IMR-90 (cell line): ENCODE measurements around the gene FOXI1. TPM values are rescaled to one million over a fixed set of nuclear protein-coding genes. Genes with fewer than 3 reads are reported as not detected.

Experiments
- ATAC-seq: fragments of 200-7000 bp; cut with Tn5 transposase; 2 replicates; pipeline ENCODE4 v1.9.1; 2020; ENCODE audit warnings: low read depth, mild to moderate bottlenecking, moderate library complexity
- BruUV-seq: library from RNA; stranded (reverse); fragments of 400-500 nt; replicated peaks from 2 replicates; lab custom pipeline; 2021; lab: Mats Ljungman, UMichigan
- CTCF ChIA-PET: fragments of 300-600 bp; formaldehyde crosslinking; extraction: SDS; loops from one replicate; lab custom pipeline; 2021; ENCODE audit warnings: antibody characterized with exemption; lab: Yijun Ruan, JAX
- POLR2A ChIA-PET: fragments of 300-600 bp; sonication (Branson Sonifier 250); formaldehyde crosslinking; loops from one replicate; lab custom pipeline; 2022; ENCODE audit warnings: antibody characterized with exemption; ENCODE audit not compliant: unreplicated experiment; lab: Charles Lee
- DNase-seq: peaks from one replicate; pipeline ENCODE4 v3.0.0; 2013
- H2AFZ ChIP-seq: replicated peaks from 2 replicates; pipeline ENCODE3; 2013; ENCODE audit warnings: low read length, mild to moderate bottlenecking; ENCODE audit not compliant: poor library complexity
- H2AK5ac ChIP-seq: 2 replicates; pipeline ENCODE4 v1.6.1; 2013; ENCODE audit warnings: low read depth, low read length, inconsistent platforms
- H2AK9ac ChIP-seq: replicated peaks from 2 replicates; pipeline ENCODE3; 2013; ENCODE audit warnings: mild to moderate bottlenecking, low read depth, low read length, moderate library complexity; ENCODE audit not compliant: poor library complexity
- H2BK120ac ChIP-seq: 2 replicates; pipeline ENCODE4 v1.6.1; 2013; ENCODE audit warnings: low read depth, low read length, inconsistent platforms
- H2BK15ac ChIP-seq: 3 replicates; pipeline ENCODE4 v1.6.1; 2013; ENCODE audit warnings: low read depth, low read length, inconsistent platforms
- H2BK20ac ChIP-seq: 2 replicates; pipeline ENCODE4 v1.6.1; 2013; ENCODE audit warnings: low read depth, mild to moderate bottlenecking, inconsistent platforms, low read length, moderate library complexity
- H2BK5ac ChIP-seq: 2 replicates; pipeline ENCODE4 v1.6.1; 2013; ENCODE audit warnings: mild to moderate bottlenecking, low read depth, low read length, inconsistent platforms; ENCODE audit not compliant: poor library complexity, severe bottlenecking
- H3K14ac ChIP-seq: replicated peaks from 2 replicates; pipeline ENCODE4 v1.6.1; 2013; ENCODE audit warnings: low read depth, low read length, inconsistent platforms
- H3K18ac ChIP-seq: 2 replicates; pipeline ENCODE4 v1.6.1; 2013; ENCODE audit warnings: low read depth, low read length, control low read depth
- H3K23ac ChIP-seq: 2 replicates; pipeline ENCODE4 v1.6.1; 2013; ENCODE audit warnings: low read depth, low read length, inconsistent platforms
- H3K27ac ChIP-seq: 2 replicates; pipeline ENCODE4 v1.5.1; 2013; ENCODE audit warnings: mild to moderate bottlenecking, control low read depth, low read length; ENCODE audit not compliant: insufficient read depth
- H3K27me3 ChIP-seq: 2 replicates; pipeline ENCODE4 v1.6.1; 2013; ENCODE audit warnings: low read length; ENCODE audit not compliant: control insufficient read depth, insufficient read depth
- H3K36me3 ChIP-seq: 2 replicates; pipeline ENCODE4 v1.6.1; 2013; ENCODE audit warnings: low read length, mixed read lengths; ENCODE audit not compliant: control insufficient read depth, insufficient read depth
- H3K4ac ChIP-seq: 2 replicates; pipeline ENCODE4 v1.6.1; 2013; ENCODE audit warnings: low read depth, low read length, inconsistent platforms
- H3K4me1 ChIP-seq: 2 replicates; pipeline ENCODE4 v1.6.1; 2013; ENCODE audit warnings: low read length, mixed read lengths; ENCODE audit not compliant: control insufficient read depth, insufficient read depth
- H3K4me2 ChIP-seq: 2 replicates; pipeline ENCODE4 v1.6.1; 2013; ENCODE audit warnings: low read depth, mild to moderate bottlenecking, control low read depth, low read length, moderate library complexity
- H3K4me3 ChIP-seq: 2 replicates; pipeline ENCODE4 v1.5.1; 2013; ENCODE audit warnings: low read depth, mild to moderate bottlenecking, control low read depth, low read length, moderate library complexity; ENCODE audit not compliant: insufficient read depth
- H3K56ac ChIP-seq: 2 replicates; pipeline ENCODE4 v1.6.1; 2013; ENCODE audit warnings: low read length, inconsistent platforms; ENCODE audit not compliant: insufficient read depth; ENCODE audit errors: extremely low read depth
- H3K79me1 ChIP-seq, 2 experiments: 2 replicates each; pipeline ENCODE4 v1.6.1; 2013; ENCODE audit warnings: low read length in 2 of 2, inconsistent platforms in 1 of 2, low read depth in 1 of 2
- H3K9ac ChIP-seq: 2 replicates; pipeline ENCODE4 v1.6.1; 2013; ENCODE audit warnings: low read depth, low read length, control low read depth
- H3K9me1 ChIP-seq: 2 replicates; pipeline ENCODE4 v1.6.1; 2013; ENCODE audit warnings: low read length, inconsistent platforms; ENCODE audit not compliant: insufficient read depth
- H3K9me3 ChIP-seq: 2 replicates; pipeline ENCODE4 v1.6.1; 2013; ENCODE audit warnings: low read length; ENCODE audit not compliant: control insufficient read depth, insufficient read depth
- H4K20me1 ChIP-seq: 2 replicates; pipeline ENCODE4 v1.6.1; 2013; ENCODE audit warnings: low read length, inconsistent platforms; ENCODE audit not compliant: insufficient read depth
- H4K5ac ChIP-seq: 2 replicates; pipeline ENCODE4 v1.6.1; 2013; ENCODE audit warnings: mild to moderate bottlenecking, low read depth, low read length, control low read depth
- H4K8ac ChIP-seq, 2 experiments: 2 replicates each; pipeline ENCODE4 v1.6.1; 2013; ENCODE audit warnings: low read depth in 2 of 2, low read length in 2 of 2, control low read depth in 1 of 2, inconsistent platforms in 1 of 2
- H4K91ac ChIP-seq: 2 replicates; pipeline ENCODE4 v1.6.1; 2013; ENCODE audit warnings: low read depth, low read length, inconsistent platforms; ENCODE audit not compliant: insufficient read depth
- BHLHE40 ChIP-seq: fragments of 150-350 bp; IDR thresholded peaks from 2 replicates; pipeline ENCODE4 v1.6.1; 2016; ENCODE audit warnings: mild to moderate bottlenecking, low read depth, low read length
- CEBPB ChIP-seq: IDR thresholded peaks from 2 replicates; pipeline ENCODE4 v1.6.1; 2012; ENCODE audit warnings: low read depth, low read length, improper control_type of control experiment
- CHD1 ChIP-seq: IDR thresholded peaks from 2 replicates; pipeline ENCODE4 v1.6.1; 2012; ENCODE audit warnings: low read depth, low read length, improper control_type of control experiment
- CTCF ChIP-seq: conservative IDR thresholded peaks from 2 replicates; pipeline ENCODE4 v1.5.1; 2012; ENCODE audit warnings: mild to moderate bottlenecking, low read depth, low read length, improper control_type of control experiment
- ELK1 ChIP-seq: fragments of 150-350 bp; IDR thresholded peaks from 2 replicates; pipeline ENCODE4 v1.6.1; 2016; ENCODE audit warnings: low read depth, mild to moderate bottlenecking, low read length, moderate library complexity, borderline replicate concordance
- FOS ChIP-seq: fragments of 150-350 bp; IDR thresholded peaks from 2 replicates; pipeline ENCODE4 v1.6.1; 2016; ENCODE audit warnings: low read depth, low read length
- MAFK ChIP-seq: IDR thresholded peaks from 2 replicates; pipeline ENCODE4 v1.6.1; 2012; ENCODE audit warnings: low read depth, low read length, improper control_type of control experiment
- MAZ ChIP-seq: IDR thresholded peaks from 2 replicates; pipeline ENCODE4 v1.6.1; 2012; ENCODE audit warnings: low read depth, mild to moderate bottlenecking, low read length, improper control_type of control experiment, moderate library complexity, borderline replicate concordance
- MXI1 ChIP-seq: IDR thresholded peaks from 2 replicates; pipeline ENCODE4 v1.6.1; 2012; ENCODE audit warnings: low read depth, mild to moderate bottlenecking, low read length, moderate library complexity, borderline replicate concordance
- NFE2L2 ChIP-seq: fragments of 150-350 bp; IDR thresholded peaks from 2 replicates; pipeline ENCODE4 v1.6.1; 2016; ENCODE audit warnings: low read depth, mild to moderate bottlenecking, low read length
- POLR2A ChIP-seq: IDR thresholded peaks from 2 replicates; pipeline ENCODE4 v1.6.1; 2012; ENCODE audit warnings: mild to moderate bottlenecking, low read depth, low read length
- RAD21 ChIP-seq: IDR thresholded peaks from 2 replicates; pipeline ENCODE4 v1.6.1; 2012; ENCODE audit warnings: low read length, improper control_type of control experiment
- RCOR1 ChIP-seq: IDR thresholded peaks from 2 replicates; pipeline ENCODE4 v1.6.1; 2012; ENCODE audit warnings: mild to moderate bottlenecking, low read length, improper control_type of control experiment; ENCODE audit not compliant: insufficient replicate concordance
- RFX5 ChIP-seq: IDR thresholded peaks from 2 replicates; pipeline ENCODE4 v1.8.0; 2012; ENCODE audit warnings: low read depth, mild to moderate bottlenecking, low read length, moderate library complexity
- SMC3 ChIP-seq: fragments of 150-350 bp; IDR thresholded peaks from 2 replicates; pipeline ENCODE4 v1.6.1; 2016; ENCODE audit warnings: low read depth, mild to moderate bottlenecking, antibody characterized with exemption, low read length, moderate library complexity
- WGBS, 2 experiments: methylation state at CpG; one replicate each; pipeline versions ENCODE4 v1.1.5 to v1.1.7; 2013; ENCODE audit warnings: missing lambda C conversion rate in 2 of 2; ENCODE audit not compliant: insufficient read length in 1 of 2; ENCODE audit errors: extremely low coverage in 2 of 2; 5-methylcytosine and 5-hydroxymethylcytosine counted together
- dilution Hi-C: fragments of 300-500 bp; cut with HindIII; formaldehyde crosslinking; loops from one replicate; pipeline ENCODE4 v1.14.3; 2018; ENCODE audit warnings: low sequenced_read_pairs; ENCODE audit not compliant: unreplicated experiment
- in situ Hi-C: fragments of 300-500 bp; cut with MboI; formaldehyde crosslinking; loops from 3 replicates; pipeline ENCODE4 v1.14.3; 2019; ENCODE audit warnings: low sequenced_read_pairs, inconsistent platforms, mixed read lengths
- intact Hi-C: fragments of 100-400 bp; cut with micrococcal nuclease; formaldehyde crosslinking; loops from 2 replicates; pipeline ENCODE4 v1.10.0; 2022
- polyA plus RNA-seq, 3 experiments: library from polyadenylated mRNA; depleted of rRNA; stranded (reverse); fragments of >200 nt; gene quantifications; 2 replicates each; pipeline ENCODE4 v1.2.3, GENCODE V29; 2012; ENCODE audit warnings: low replicate concordance in 1 of 3
- total RNA-seq: library from RNA; depleted of rRNA; stranded (reverse); fragments of >200 nt; gene quantifications from 2 replicates; pipeline ENCODE4 v1.2.3, GENCODE V29; 2012
- TF ChIP-seq, protein P1 (sequence below): fragments of 150-350 bp; IDR thresholded peaks from 2 replicates; pipeline ENCODE4 v1.6.1; 2017; ENCODE audit warnings: mild to moderate bottlenecking, antibody characterized with exemption, low read length, low read depth

Gene FOXI1
- total and polyA plus RNA-seq, 2 of the 4 experiments (the other 2 are of a cell fraction) = not detected

DNA sequence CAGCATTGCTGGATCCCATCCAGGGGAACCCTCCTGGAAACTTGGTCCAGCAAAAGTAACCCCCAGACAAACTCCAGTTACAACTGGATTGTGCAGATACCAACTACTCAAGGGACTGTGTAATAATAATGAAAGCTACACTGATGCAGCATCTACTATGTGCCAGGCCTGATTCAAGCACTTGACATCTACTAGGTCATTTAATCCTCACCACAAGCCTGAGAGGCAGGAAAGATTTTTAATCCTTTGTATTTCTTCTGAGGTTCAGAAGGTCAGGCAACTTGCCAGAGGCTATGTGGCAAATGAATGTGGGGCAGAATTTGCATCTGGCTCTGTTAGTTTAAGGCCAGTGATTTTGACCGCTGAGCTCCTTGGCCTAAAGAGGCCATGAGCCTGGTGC lies 29.5 kb upstream of the FOXI1 start:
- Histone ChIP-seq H4K5ac (no peak overlapping the region), H2BK15ac (no peak overlapping the region), H3K18ac (no peak overlapping the region), H3K27ac (no peak overlapping the region), H3K9ac (no peak overlapping the region), H2BK5ac (no peak overlapping the region), H3K27me3 (peaks cover 2% of the 10 kb centered on the region), H3K4ac (no peak overlapping the region), H2AK9ac (no peak overlapping the region), H3K9me3 (no peaks in the 10 kb centered on the region), H3K79me1 (no peaks in the 10 kb centered on the region), H3K56ac (no peak overlapping the region), H4K20me1 (no peaks in the 10 kb centered on the region), H4K8ac (no peak overlapping the region), H2BK120ac (no peak overlapping the region), H2AK5ac (no peak overlapping the region), H4K91ac (no peak overlapping the region), H2AFZ (no peak overlapping the region), H3K14ac (no peak overlapping the region), H3K4me3 (no peak overlapping the region), H3K4me1 (no peaks in the 10 kb centered on the region), H3K23ac (no peak overlapping the region), H3K4me2 (no peak overlapping the region), H2BK20ac (no peak overlapping the region), H3K9me1 (no peaks in the 10 kb centered on the region), H3K36me3 (no peaks in the 10 kb centered on the region)
- BruUV-seq = no TSS peak
- in situ Hi-C loops (no loop called here), dilution Hi-C loops (no loop called here), intact Hi-C loops (loop anchor here (10.0 kb wide), 1 partner anchor 1091 kb away; no protein-coding TSS in a partner anchor)
- TF ChIP-seq ELK1 (no peak), BHLHE40 (no peak), CHD1 (no peak), MAZ (no peak), SMC3 (no peak), MXI1 (no peak), CEBPB (no peak), RCOR1 (no peak), NFE2L2 (no peak), POLR2A (no peak), MAFK (no peak), RAD21 (no peak), FOS (no peak), CTCF (no peak), RFX5 (no peak)
- TF ChIP-seq, protein P1, sequence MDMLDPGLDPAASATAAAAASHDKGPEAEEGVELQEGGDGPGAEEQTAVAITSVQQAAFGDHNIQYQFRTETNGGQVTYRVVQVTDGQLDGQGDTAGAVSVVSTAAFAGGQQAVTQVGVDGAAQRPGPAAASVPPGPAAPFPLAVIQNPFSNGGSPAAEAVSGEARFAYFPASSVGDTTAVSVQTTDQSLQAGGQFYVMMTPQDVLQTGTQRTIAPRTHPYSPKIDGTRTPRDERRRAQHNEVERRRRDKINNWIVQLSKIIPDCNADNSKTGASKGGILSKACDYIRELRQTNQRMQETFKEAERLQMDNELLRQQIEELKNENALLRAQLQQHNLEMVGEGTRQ = no peak
- ChIA-PET POLR2A (no interaction called here), CTCF (interaction anchor here (0.6 kb wide), 1 partner anchor 9 kb away, joined by 3 read pairs; no protein-coding TSS in a partner anchor)
- WGBS, 2 experiments = no CpG with 5 or more reads among the region's 1 CpG
- DNase-seq (no peak), ATAC-seq (no peak)
